Measurements from ENCODE around the gene LDLRAD3. TPM values are rescaled to one million over a fixed set of nuclear protein-coding genes. Genes with fewer than 3 reads are reported as not detected.

The LDLRAD3 gene
- 11.8 to 13.5 TPM (median 13.1 TPM) in 3 replicates for polyA plus RNA-seq
- 14.2 TPM for polyA plus RNA-seq (2011; ENCODE audit: low read depth)
- polyA plus RNA-seq (2011; cell fraction: cytosol; rRNA removed): 11.7 and 13.0 TPM in 2 replicates
- 13.7 and 14.7 TPM in 2 replicates for polyA plus RNA-seq (2011; cell fraction: nucleus; rRNA removed)
- polyA plus RNA-seq (2012; ENCODE audit: low replicate concordance): 10.1 and 11.0 TPM in 2 replicates
- 14.4 to 31.0 TPM (median 22.1 TPM) in 3 replicates for polyA minus RNA-seq
- polyA minus RNA-seq (2011; cell fraction: cytosol; rRNA and poly(A)+ RNA removed): 35.9 TPM
- polyA minus RNA-seq (2011; cell fraction: nucleus; rRNA and poly(A)+ RNA removed): 11.8 and 21.3 TPM in 2 replicates

- Histone ChIP-seq H3K36me3 (ENCODE audit: control insufficient read depth in 2 of 2, extremely low read depth in 1 of 2, insufficient read depth in 2 of 2, low read length in 2 of 2) (no peaks in the 10 kb centered on the region), H3K27ac (ENCODE audit: control insufficient read depth, insufficient read depth, low read length) (peak within 1 kb of the TSS; percentile 67)
- no peak for DNase-seq (ENCODE audit: low read depth, low spot score)
Measured at GRCh38 chr11:35943713-35944502, at the start of gene LDLRAD3. TSS of gene LDLRAD3 (plus strand) at chr11:35944062. CDS start at chr11:35944099, 37 bp downstream.

GRCh38 chr11:35897019-35897418, 46.8 kb upstream of the LDLRAD3 start:
- no peaks in the 10 kb centered on the region for H3K79me2 ChIP-seq (ENCODE audit: control insufficient read depth, insufficient read depth, low read length)
- H3K4me1 ChIP-seq (ENCODE audit: control insufficient read depth, extremely low read depth, insufficient read depth, low read length): peaks cover 18% of the 10 kb centered on the region
- FAIRE-seq (no peak), DNase-seq (ENCODE audit: low read depth, low spot score) (no peak)
- H2AFZ ChIP-seq (ENCODE audit: control insufficient read depth, low read length): no peak overlapping the region
- H3K4me3 ChIP-seq (ENCODE audit: control insufficient read depth in 2 of 3, extremely low read depth in 1 of 3, insufficient read depth in 2 of 3, low read depth in 1 of 3, low read length in 3 of 3): no peak overlapping the region
- no peaks in the 10 kb centered on the region for H3K36me3 ChIP-seq (ENCODE audit: control insufficient read depth in 2 of 2, extremely low read depth in 1 of 2, insufficient read depth in 2 of 2, low read length in 2 of 2)
- H3K4me2 ChIP-seq (ENCODE audit: control insufficient read depth, extremely low read depth, insufficient read depth, low read depth, low read length): no peak overlapping the region
- no peaks in the 10 kb centered on the region for H3K27me3 ChIP-seq (ENCODE audit: control insufficient read depth, extremely low read depth, insufficient read depth, low read length)
- H4K20me1 ChIP-seq (ENCODE audit: control insufficient read depth, extremely low read depth, insufficient read depth, low read length): no peaks in the 10 kb centered on the region
- H3K9me1 ChIP-seq (ENCODE audit: control insufficient read depth, extremely low read depth, insufficient read depth, low read length): no peaks in the 10 kb centered on the region
- no peaks in the 10 kb centered on the region for H3K9me3 ChIP-seq (ENCODE audit: control insufficient read depth, low read depth, low read length)
- no peak overlapping the region for H3K9ac ChIP-seq (ENCODE audit: control insufficient read depth, extremely low read depth, insufficient read depth, low read length)
- dilution Hi-C loops (cut with MboI; ENCODE audit: extremely low pct_ligation_motif_present, low sequenced_read_pairs): no loop called here
- TF ChIP-seq EZH2 (IDR thresholded peaks at IDR 0.05; ENCODE audit: low read length) (no peak), CTCF (optimal IDR thresholded peaks at IDR 0.05 in 1 of 3, IDR thresholded peaks at IDR 0.05 in 1 of 3, conservative IDR thresholded peaks at IDR 0.05 in 1 of 3; ENCODE audit: extremely low read depth in 1 of 3, insufficient read depth in 2 of 3, low read length in 3 of 3) (no peak)
- H3K27ac ChIP-seq (ENCODE audit: control insufficient read depth, insufficient read depth, low read length): no peak overlapping the region

More at GRCh38 chr11:35943713-35944502, at the start of gene LDLRAD3:
- Histone ChIP-seq H3K9ac (ENCODE audit: control insufficient read depth, extremely low read depth, insufficient read depth, low read length) (peak within 1 kb of the TSS; percentile 78), H3K4me3 (ENCODE audit: control insufficient read depth in 2 of 3, extremely low read depth in 1 of 3, insufficient read depth in 2 of 3, low read depth in 1 of 3, low read length in 3 of 3) (peak within 1 kb of the TSS; percentile 46 to 92 (median 79)), H3K9me1 (ENCODE audit: control insufficient read depth, extremely low read depth, insufficient read depth, low read length) (peaks cover 2% of the 10 kb centered on the region), H3K27me3 (ENCODE audit: control insufficient read depth, extremely low read depth, insufficient read depth, low read length) (no peaks in the 10 kb centered on the region), H3K79me2 (ENCODE audit: control insufficient read depth, insufficient read depth, low read length) (peaks cover 39% of the 10 kb centered on the region), H4K20me1 (ENCODE audit: control insufficient read depth, extremely low read depth, insufficient read depth, low read length) (no peaks in the 10 kb centered on the region), H3K4me2 (ENCODE audit: control insufficient read depth, extremely low read depth, insufficient read depth, low read depth, low read length) (peak within 1 kb of the TSS; percentile 90), H2AFZ (ENCODE audit: control insufficient read depth, low read length) (peak within 1 kb of the TSS; percentile 91), H3K4me1 (ENCODE audit: control insufficient read depth, extremely low read depth, insufficient read depth, low read length) (peaks cover 16% of the 10 kb centered on the region), H3K9me3 (ENCODE audit: control insufficient read depth, low read depth, low read length) (no peaks in the 10 kb centered on the region)
- dilution Hi-C loops (cut with MboI; ENCODE audit: extremely low pct_ligation_motif_present, low sequenced_read_pairs): no loop called here
- TF ChIP-seq EZH2 (IDR thresholded peaks at IDR 0.05; ENCODE audit: low read length) (no peak), CTCF (optimal IDR thresholded peaks at IDR 0.05 in 1 of 3, IDR thresholded peaks at IDR 0.05 in 1 of 3, conservative IDR thresholded peaks at IDR 0.05 in 1 of 3; ENCODE audit: extremely low read depth in 1 of 3, insufficient read depth in 2 of 3, low read length in 3 of 3) (no peak)
- no peak for FAIRE-seq

All from keratinocyte (primary cell).